Aorta (tissue), 5 donors: ENCODE data around the gene BCAN. TPM values are rescaled to one million over a fixed set of nuclear protein-coding genes. Genes with fewer than 3 reads are reported as not detected.

Source experiments
- ATAC-seq: fragments of 200-7000 bp; cut with Tn5 transposase; one replicate; pipeline ENCODE4 v1.9.1; 2022; ENCODE audit warnings: moderate library complexity; ENCODE audit not compliant: low FRiP score
- DNase-seq, 2 donors: peaks; one replicate each; pipeline ENCODE4 v3.0.0-alpha.2; 2020
- H3K27ac ChIP-seq, 2 donors: one replicate each; pipeline ENCODE4 v1.5.1; 2013; ENCODE audit warnings: low read length in 2 of 2, mild to moderate bottlenecking in 2 of 2, moderate library complexity in 2 of 2, control low read depth in 1 of 2, inconsistent platforms in 1 of 2, low read depth in 1 of 2
- H3K27me3 ChIP-seq, 2 donors: one replicate each; pipeline ENCODE4 v1.6.1; 2013; ENCODE audit warnings: control low read depth in 1 of 2, low read length in 1 of 2, mild to moderate bottlenecking in 1 of 2, moderate library complexity in 1 of 2; ENCODE audit not compliant: insufficient read depth in 2 of 2, control insufficient read depth in 1 of 2
- H3K36me3 ChIP-seq, 2 donors: one replicate each; pipeline ENCODE4 v1.6.1; 2013; ENCODE audit warnings: control low read depth in 1 of 2, low read length in 1 of 2, mild to moderate bottlenecking in 1 of 2; ENCODE audit not compliant: insufficient read depth in 2 of 2, control insufficient read depth in 1 of 2
- H3K4me1 ChIP-seq, 2 donors: one replicate each; pipeline ENCODE4 v1.6.1; 2013; ENCODE audit warnings: low read length in 2 of 2, control low read depth in 1 of 2, mild to moderate bottlenecking in 1 of 2, moderate library complexity in 1 of 2; ENCODE audit not compliant: insufficient read depth in 2 of 2, control insufficient read depth in 1 of 2
- H3K4me3 ChIP-seq, 2 donors: one replicate each; pipeline ENCODE4 v1.5.1; 2013; ENCODE audit warnings: low read length in 2 of 2, control low read depth in 1 of 2, mild to moderate bottlenecking in 1 of 2
- H3K9me3 ChIP-seq: one replicate; pipeline ENCODE4 v1.6.1; 2013; ENCODE audit warnings: mild to moderate bottlenecking, low read length; ENCODE audit not compliant: control insufficient read depth
- WGBS, 2 donors: extraction: QIAGEN DNeasy Blood & Tissue Kit; methylation state at CpG; one replicate each; pipeline ENCODE4 v1.1.7; 2013; 5-methylcytosine and 5-hydroxymethylcytosine counted together
- intact Hi-C, 2 donors: fragments of 100-400 bp; cut with DNase I; formaldehyde crosslinking; loops; one replicate each; pipeline versions ENCODE4 v1.14.2 to v1.15.0; 2022
- polyA plus RNA-seq, 2 donors: library from polyadenylated mRNA; stranded (reverse); fragments of 200-250 nt; gene quantifications; one replicate each; pipeline ENCODE4 v1.2.3, GENCODE V29; 2013
- total RNA-seq, 2 donors: library from RNA; stranded (reverse); fragmentation: NEBNext Ultra II Directional; extraction: Animal tissue kit (Norgen Biotek cat#: 25700); gene quantifications; one replicate each; pipeline ENCODE4 v1.2.1, GENCODE V29; 2021
- donor health status: healthy with polysubstance abuse.
- donor health status: Bipolar disorder and iron deficiency.
- donor health status: DM: no; HTN: no; CAD: no.
- donor health status: DM: no; HTN: no; CAD: no.
- donor health status: DM: yes; HTN: yes; CAD: no.

The BCAN gene
- total and polyA plus RNA-seq, 4 donors: 0.36 to 0.95 TPM; not detected in 2

- no peaks in the 10 kb centered on the region for H3K27me3 ChIP-seq
- H3K9me3 ChIP-seq: no peaks in the 10 kb centered on the region
- 95 to 96% methylated on average over 2 of the region's 2 CpGs for WGBS, 2 donors
- H3K4me1 ChIP-seq: no peaks in the 10 kb centered on the region
- H3K36me3 ChIP-seq: no peaks in the 10 kb centered on the region
- intact Hi-C loops: no loop called here
- H3K27ac ChIP-seq: no peak overlapping the region
- H3K4me3 ChIP-seq: no peak overlapping the region
- no peak for DNase-seq
- no peak for ATAC-seq
These were observed 29.9 kb downstream of the BCAN start for GRCh38 chr1:156671804-156672203.

- 66 to 74% methylated on average over 8 of the region's 8 CpGs for WGBS, 2 donors
- Histone ChIP-seq H3K4me3 (no peak overlapping the region), H3K27me3 (no peaks in the 10 kb centered on the region), H3K27ac (no peak overlapping the region), H3K9me3 (no peaks in the 10 kb centered on the region), H3K36me3 (no peaks in the 10 kb centered on the region), H3K4me1 (no peaks in the 10 kb centered on the region)
- intact Hi-C loops: no loop called here
- ATAC-seq (no peak), DNase-seq (no peak)
These were observed 31.6 kb downstream of the BCAN start for GRCh38 chr1:156673387-156674121.

GRCh38 chr1:156675210-156676113 lies 33.5 kb downstream of the BCAN start:
- intact Hi-C loops: no loop called here
- Histone ChIP-seq H3K27me3 (no peaks in the 10 kb centered on the region), H3K4me1 (no peaks in the 10 kb centered on the region), H3K4me3 (no peak overlapping the region), H3K9me3 (no peaks in the 10 kb centered on the region), H3K27ac (no peak overlapping the region), H3K36me3 (no peaks in the 10 kb centered on the region)
- DNase-seq (no peak), ATAC-seq (no peak)
- 74 to 77% methylated on average over 18 of the region's 18 CpGs for WGBS, 2 donors

GRCh38 chr1:156676114-156676819 lies 34.4 kb downstream of the BCAN start:
- Histone ChIP-seq H3K36me3 (no peaks in the 10 kb centered on the region), H3K9me3 (no peaks in the 10 kb centered on the region), H3K4me3 (peak overlapping the region in 1 of 2 donors; percentile 4), H3K27ac (no peak overlapping the region), H3K4me1 (no peaks in the 10 kb centered on the region), H3K27me3 (no peaks in the 10 kb centered on the region)
- WGBS, 2 donors: 17 to 19% methylated on average over 44 to 49 of the region's 49 CpGs
- ATAC-seq: peak; percentile 32
- intact Hi-C loops: no loop called here
- DNase-seq: no peak

- intact Hi-C loops: loop anchor here in 1 of 2 donors (1.0 kb wide), 1 partner anchor 18 kb away; no protein-coding TSS in a partner anchor
- peak; percentile 85 to 93 for DNase-seq
These were observed 35.1 kb downstream of the BCAN start, which contains the start of gene NES for GRCh38 chr1:156676820-156677615. Gene NES (minus strand): TSS chr1:156677407. CDS start chr1:156677264, 143 bp downstream.

GRCh38 chr1:156677616-156678596 lies 36.0 kb downstream of the BCAN start:
- H3K9me3 ChIP-seq: no peaks in the 10 kb centered on the region
- no peak overlapping the region for H3K27ac ChIP-seq
- no peaks in the 10 kb centered on the region for H3K36me3 ChIP-seq
- H3K4me3 ChIP-seq: no peak overlapping the region
- no peaks in the 10 kb centered on the region for H3K4me1 ChIP-seq
- ATAC-seq: peak; percentile 89
- 1 to 3% methylated on average over 22 of the region's 22 CpGs for WGBS, 2 donors
- intact Hi-C loops: loop anchor here (1.0 kb wide), 3 partner anchors 18 to 53 kb away; no protein-coding TSS in a partner anchor
- peak; percentile 82 to 88 for DNase-seq
- H3K27me3 ChIP-seq: no peaks in the 10 kb centered on the region

More at GRCh38 chr1:156676820-156677615, 35.1 kb downstream of the BCAN start, which contains the start of gene NES:
- Histone ChIP-seq H3K27me3 (no peaks in the 10 kb centered on the region), H3K4me3 (peak within 1 kb of the TSS in 1 of 2 donors; percentile 4), H3K9me3 (no peaks in the 10 kb centered on the region), H3K4me1 (no peaks in the 10 kb centered on the region), H3K36me3 (no peaks in the 10 kb centered on the region), H3K27ac (peak within 1 kb of the TSS in 1 of 2 donors; percentile 4)
- WGBS, 2 donors: 1% methylated on average over 56 to 70 of the region's 70 CpGs
- ATAC-seq: peak; percentile 91

GRCh38 chr1:156680056-156680455 lies 38.1 kb downstream of the BCAN start:
- Histone ChIP-seq H3K36me3 (no peaks in the 10 kb centered on the region), H3K4me1 (no peaks in the 10 kb centered on the region), H3K9me3 (no peaks in the 10 kb centered on the region), H3K27me3 (no peaks in the 10 kb centered on the region), H3K27ac (no peak overlapping the region), H3K4me3 (no peak overlapping the region)
- WGBS, 2 donors: 57 to 69% methylated on average over 2 of the region's 2 CpGs
- DNase-seq: no peak
- ATAC-seq: no peak
- intact Hi-C loops: loop anchor here in 1 of 2 donors (10.0 kb wide), 1 partner anchor 85 kb away; the partner anchor contains the start of gene PRCC
